HepG2 (cell line): ENCODE measurements around the gene SLC29A2. TPM values are rescaled to one million over a fixed set of nuclear protein-coding genes. Genes with fewer than 3 reads are reported as not detected.

Source experiments
- ATAC-seq: fragments of 200-7000 bp; cut with Tn5 transposase; 3 replicates; pipeline ENCODE4 v1.9.1; 2020; ENCODE audit warnings: mild to moderate bottlenecking, moderate library complexity
- BruUV-seq: library from RNA; stranded (reverse); fragments of 400-500 nt; replicated peaks from 2 replicates; lab custom pipeline; 2021; lab: Mats Ljungman, UMichigan
- CTCF ChIA-PET: fragments of 300-600 bp; formaldehyde crosslinking; extraction: SDS; loops from one replicate; lab custom pipeline; 2021; ENCODE audit warnings: low total read pairs, inconsistent platforms, low intra/inter-chr PET ratio; lab: Yijun Ruan, JAX
- POLR2A ChIA-PET: fragments of 350-600 bp; sonication (Branson Sonifier 250); formaldehyde crosslinking; loops from one replicate; lab custom pipeline; 2020; ENCODE audit warnings: antibody characterized with exemption, inconsistent platforms; lab: Yijun Ruan, JAX
- DNase-seq: peaks from one replicate; pipeline ENCODE4 v3.0.0-alpha.2; 2015; ENCODE audit warnings: low spot score
- FAIRE-seq: peaks from 3 replicates; lab custom pipeline; 2011; peaks lifted over from hg19 to GRCh38; lab: Jason Lieb, UNC
- H2AFZ ChIP-seq: one replicate; pipeline ENCODE4 v1.6.1; 2011; ENCODE audit warnings: low read length, inconsistent platforms
- H3K27ac ChIP-seq: fragments of 300-600 bp; 3 replicates; pipeline ENCODE4 v1.8.0; 2011; ENCODE audit warnings: mixed run types, mild to moderate bottlenecking, mixed read lengths, low read length, inconsistent platforms; ENCODE audit not compliant: insufficient read depth; ENCODE audit errors: extremely low read length
- H3K27me3 ChIP-seq, 2 experiments: fragments of 200-600 bp in 1 of 2; 2 replicates in 1 of 2; 3 replicates in 1 of 2; pipeline versions ENCODE4 v1.6.0 to v1.8.0; 2011; ENCODE audit warnings: low read length in 2 of 2, mild to moderate bottlenecking in 2 of 2, moderate library complexity in 2 of 2, inconsistent platforms in 1 of 2; ENCODE audit not compliant: insufficient read depth in 2 of 2, control insufficient read depth in 1 of 2
- H3K36me3 ChIP-seq, 2 experiments: fragments of 200-600 bp in 1 of 2; replicated peaks in 1 of 2; 2 replicates in 1 of 2; 3 replicates in 1 of 2; pipeline versions ENCODE4 v1.5.1 to v1.8.0; 2011; ENCODE audit warnings: low read length in 2 of 2, inconsistent platforms in 1 of 2; ENCODE audit not compliant: insufficient read depth in 2 of 2, control insufficient read depth in 1 of 2
- H3K4me1 ChIP-seq: 2 replicates; pipeline ENCODE4 v1.5.1; 2012; ENCODE audit warnings: low read length, inconsistent platforms; ENCODE audit not compliant: insufficient read depth
- H3K4me2 ChIP-seq: 2 replicates; pipeline ENCODE4 v1.6.0; 2011; ENCODE audit warnings: low read depth, low read length, inconsistent platforms
- H3K4me3 ChIP-seq, 3 experiments: fragments of 200-600 bp in 1 of 3; sonication (generic), shearing (Covaris generic) in 1 of 3; replicated peaks in 1 of 3; 2 replicates each; pipeline ENCODE4 v1.5.1; 2011 to 2016; ENCODE audit warnings: low read length in 3 of 3, inconsistent platforms in 2 of 3, low read depth in 2 of 3, mild to moderate bottlenecking in 2 of 3, control low read depth in 1 of 3, mixed read lengths in 1 of 3; ENCODE audit not compliant: insufficient read depth in 1 of 3
- H3K79me2 ChIP-seq: one replicate; pipeline ENCODE4 v1.6.1; 2011; ENCODE audit warnings: low read length, inconsistent platforms; ENCODE audit not compliant: insufficient read depth
- H3K9ac ChIP-seq: 2 replicates; pipeline ENCODE4 v1.6.0; 2011; ENCODE audit warnings: mild to moderate bottlenecking, low read depth, low read length, inconsistent platforms; ENCODE audit not compliant: insufficient read depth
- H3K9me3 ChIP-seq: 2 replicates; pipeline ENCODE4 v1.5.1; 2012; ENCODE audit warnings: mild to moderate bottlenecking, low read length
- H4K20me1 ChIP-seq: 2 replicates; pipeline ENCODE4 v1.6.0; 2011; ENCODE audit warnings: inconsistent platforms, mild to moderate bottlenecking, low read length, moderate library complexity; ENCODE audit not compliant: insufficient read depth
- ATAD3A ChIP-seq: sonication (generic); formaldehyde crosslinking; IDR thresholded peaks from 2 replicates; pipeline ENCODE4 v1.4.0; 2020; ENCODE audit warnings: missing genetic modification reagents
- BATF2 ChIP-seq: sonication (generic); formaldehyde crosslinking; IDR thresholded peaks from 2 replicates; pipeline ENCODE4 v1.8.0; 2022; ENCODE audit warnings: mild to moderate bottlenecking, missing genetic modification reagents, moderate library complexity
- BCLAF1 ChIP-seq: fragments of 450-650 bp; IDR thresholded peaks from 2 replicates; pipeline ENCODE4 v1.6.1; 2017; ENCODE audit warnings: mild to moderate bottlenecking
- ETV5 ChIP-seq: IDR thresholded peaks from 2 replicates; pipeline ENCODE4 v1.6.1; 2018; ENCODE audit warnings: missing biosample characterization, missing genetic modification reagents, inconsistent platforms, borderline replicate concordance
- MEIS1 ChIP-seq: sonication (generic); formaldehyde crosslinking; IDR thresholded peaks from 2 replicates; pipeline ENCODE4 v1.9.0; 2021; ENCODE audit warnings: mild to moderate bottlenecking, missing genetic modification reagents, moderate library complexity, borderline replicate concordance
- NFYB ChIP-seq: sonication (generic); formaldehyde crosslinking; IDR thresholded peaks from 2 replicates; pipeline ENCODE4 v1.4.0; 2020; ENCODE audit warnings: missing genetic modification reagents
- NR2F6 ChIP-seq, 2 experiments: IDR thresholded peaks; 2 replicates each; pipeline ENCODE4 v1.6.1; 2016; ENCODE audit warnings: antibody characterized with exemption in 1 of 2, mild to moderate bottlenecking in 1 of 2
- POLR2AphosphoS5 ChIP-seq: IDR thresholded peaks from 2 replicates; pipeline ENCODE4 v1.6.1; 2012; ENCODE audit warnings: low read depth, low read length
- RELA ChIP-seq: sonication (generic); formaldehyde crosslinking; IDR thresholded peaks from 2 replicates; pipeline ENCODE4 v1.4.0; 2020; ENCODE audit warnings: missing genetic modification reagents
- TAF15 ChIP-seq: fragments of 200-400 bp; formaldehyde crosslinking; IDR thresholded peaks from one replicate; pipeline ENCODE4 v1.6.1; 2018; ENCODE audit warnings: mild to moderate bottlenecking, low read depth, low read length; ENCODE audit not compliant: poor library complexity, severe bottlenecking
- TERF1 ChIP-seq: sonication (generic); formaldehyde crosslinking; IDR thresholded peaks from 2 replicates; pipeline ENCODE4 v1.8.0; 2022; ENCODE audit warnings: mild to moderate bottlenecking, missing genetic modification reagents, moderate library complexity
- YEATS4 ChIP-seq: sonication (generic); formaldehyde crosslinking; IDR thresholded peaks from 2 replicates; pipeline ENCODE4 v1.4.0; 2020; ENCODE audit warnings: missing genetic modification reagents, borderline replicate concordance
- ZBTB26 ChIP-seq: IDR thresholded peaks from 2 replicates; pipeline ENCODE4 v1.6.1; 2016; ENCODE audit warnings: missing compliant biosample characterization, missing genetic modification reagents, borderline replicate concordance
- ZNF10 ChIP-seq: sonication (generic); formaldehyde crosslinking; IDR thresholded peaks from 2 replicates; pipeline ENCODE4 v1.4.0; 2020; ENCODE audit warnings: mild to moderate bottlenecking, low read depth, missing genetic modification reagents, borderline replicate concordance
- ZNF160 ChIP-seq: sonication (generic); formaldehyde crosslinking; IDR thresholded peaks from 2 replicates; pipeline ENCODE4 v1.8.0; 2022; ENCODE audit warnings: mild to moderate bottlenecking, inconsistent platforms, missing genetic modification reagents
- ZNF331 ChIP-seq: sonication (generic); formaldehyde crosslinking; IDR thresholded peaks from 2 replicates; pipeline ENCODE4 v1.4.0; 2020; ENCODE audit warnings: missing genetic modification reagents
- ZNF546 ChIP-seq: sonication (generic); formaldehyde crosslinking; conservative IDR thresholded peaks from 2 replicates; pipeline ENCODE4 v1.8.1; 2023; ENCODE audit warnings: mild to moderate bottlenecking, missing genetic modification reagents
- WGBS: methylation state at CpG from one replicate; pipeline ENCODE4 v1.1.6; 2017; ENCODE audit warnings: low lambda C conversion rate; 5-methylcytosine and 5-hydroxymethylcytosine counted together
- in situ Hi-C: cut with HindIII; loops from 2 replicates; pipeline ENCODE4 v1.10.0; 2017; ENCODE audit warnings: low pct_unique_long_range_greater_than_20kb; ENCODE audit not compliant: extremely low pct_ligation_motif_present
- intact Hi-C: fragments of 100-400 bp; cut with micrococcal nuclease; formaldehyde crosslinking; loops from one replicate; pipeline ENCODE4 v1.10.0; 2022; ENCODE audit not compliant: unreplicated experiment
- polyA plus RNA-seq, 8 experiments: library from polyadenylated mRNA; depleted of rRNA in 3 of 8; stranded (reverse) in 7 of 8; unstranded in 1 of 8; fragments of >200 nt; fragmentation: Illumina TruSeq in 4 of 8; extraction: Trizol in 4 of 8; gene quantifications; 2 replicates each; pipeline versions ENCODE4 v1.2.1 to v1.2.3, GENCODE V29; 2011 to 2016; ENCODE audit warnings: low read depth in 4 of 8, missing spikeins in 1 of 8, mixed read lengths in 1 of 8; ENCODE audit not compliant: insufficient read depth in 1 of 8
- total RNA-seq, 5 experiments: library from RNA; depleted of rRNA; stranded (reverse); fragments of >200 nt; fragmentation: Illumina TruSeq; extraction: Trizol; gene quantifications; 2 replicates each; pipeline ENCODE4 v1.2.3, GENCODE V29; 2016; ENCODE audit warnings: low read depth in 1 of 5

SLC29A2 gene
- total and polyA plus RNA-seq, 2 of the 13 experiments (the other 11 are each of a cell fraction or from before 2014, with no cell fraction given) = 0.63 to 0.66 TPM

GRCh38 chr11:66347425-66348276 is 23.9 kb downstream of the SLC29A2 start, which contains the start of gene B4GAT1:
TSS of gene B4GAT1 (minus strand) at chr11:66347629. CDS start at chr11:66347545, 84 bp downstream.
- DNase-seq = peak; percentile 68
- no peak for FAIRE-seq
- Histone ChIP-seq H2AFZ (no peak within 1 kb of the TSS), H3K9me3 (no peaks in the 10 kb centered on the region), H3K4me2 (peak within 1 kb of the TSS; percentile 95), H3K79me2 (peaks cover 54% of the 10 kb centered on the region), H3K36me3 (no peaks in the 10 kb centered on the region), H3K4me3 (peak within 1 kb of the TSS; percentile 80 to 93 (median 90)), H4K20me1 (no peaks in the 10 kb centered on the region), H3K27me3 (no peaks in the 10 kb centered on the region; a peak in 1 of 5 replicates), H3K27ac (peak within 1 kb of the TSS; percentile 86), H3K9ac (peak within 1 kb of the TSS; percentile 94), H3K4me1 (peaks cover 78% of the 10 kb centered on the region)
- no TSS peak for BruUV-seq
- POLR2A ChIA-PET = interaction anchor here (0.7 to 2.3 kb wide), 10 partner anchors 11 to 80 kb away, joined by 3 to 27 read pairs (median 4); partner anchors contain the start of genes CD248, RAB1B, RIN1 and YIF1A
- 0% methylated on average over 16 of the region's 101 CpGs for WGBS
- intact Hi-C loops (no loop called here), in situ Hi-C loops (no loop called here)
- ATAC-seq = peak; percentile 43
- CTCF ChIA-PET = no interaction called here
- TF ChIP-seq ZNF160 = peak; percentile 61; the same call in 1 of the 2 replicates
- TF ChIP-seq RELA (CRISPR knock-in tag) = peak; percentile 76; the same call in 1 of the 2 replicates
- no peak for TF ChIP-seq NR2F6 (IDR thresholded peaks at IDR 0.05)
- TF ChIP-seq NR2F6 (CRISPR knock-in tag; IDR thresholded peaks at IDR 0.05) = 0 out of 2 replicates have a peak, but pooled peaks have one; percentile 31
- TF ChIP-seq POLR2AphosphoS5 = peak; percentile 68
- no peak for TF ChIP-seq TERF1
- 0 out of 2 replicates have a peak, but pooled peaks have one; percentile 29 for TF ChIP-seq BATF2 (CRISPR knock-in tag)
- peak; percentile 8; the same call in 1 of the 2 replicates for TF ChIP-seq YEATS4 (CRISPR knock-in tag)
- 0 out of 2 replicates have a peak, but pooled peaks have one; percentile 56 for TF ChIP-seq MEIS1
- no peak for TF ChIP-seq ATAD3A
- TF ChIP-seq ZNF546 (CRISPR knock-in tag) = 0 out of 2 replicates have a peak, but pooled peaks have one; percentile 17
- TF ChIP-seq ZNF331 = peak; percentile 21; the same call in 1 of the 2 replicates
- TF ChIP-seq ZBTB26 = peak; percentile 70; the same call in 1 of the 2 replicates
- 0 out of 2 replicates have a peak, but pooled peaks have one; percentile 26 for TF ChIP-seq ETV5 (CRISPR knock-in tag)
- TF ChIP-seq NFYB (CRISPR knock-in tag) = 0 out of 2 replicates have a peak, but pooled peaks have one; percentile 26
- no peak for TF ChIP-seq TAF15
- TF ChIP-seq ZNF10 = no peak
- no peak for TF ChIP-seq BCLAF1
